ENCODE measurements around the gene PDZK1.
A peak's percentile ranks its signal among the peaks of the same experiment; 100 is the strongest.
"Not testable (repeated sequence)": the region's sequence is repeated elsewhere in the genome, so short reads cannot be mapped to it uniquely, and the experiment has no call there.

The PDZK1 gene

DNA sequence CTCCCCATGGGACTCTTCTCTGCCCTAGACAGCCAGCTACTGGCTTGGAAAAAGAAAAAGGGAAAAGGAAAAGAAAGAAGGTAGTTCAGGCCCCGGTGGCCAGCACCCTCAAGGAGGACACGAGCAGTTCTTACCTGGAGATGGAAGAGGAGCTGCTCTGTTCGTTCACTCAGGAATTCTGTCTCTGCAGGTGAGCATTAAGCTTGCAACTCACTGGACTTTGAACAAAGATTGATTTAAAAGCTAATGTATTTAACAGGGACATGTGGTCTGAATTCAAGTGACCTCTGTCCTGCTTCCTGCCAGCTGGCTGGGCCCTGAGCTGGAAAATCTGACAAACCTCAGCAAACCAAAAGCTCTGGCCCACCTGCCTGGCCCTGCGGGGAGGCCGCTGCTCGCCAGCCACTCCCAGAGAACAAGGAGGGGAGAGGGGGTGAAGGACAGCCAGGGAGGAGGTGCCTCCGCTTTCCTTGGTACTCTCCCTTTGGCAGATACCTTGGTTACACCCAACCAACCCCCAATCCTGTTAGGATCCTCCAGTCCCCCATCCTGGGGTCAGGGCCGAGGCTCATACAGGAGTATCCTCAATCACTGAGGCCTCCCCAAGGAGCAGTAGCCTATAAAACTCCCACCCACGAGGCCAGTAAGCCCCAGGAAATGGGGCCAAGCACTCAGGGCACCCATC, at the start of gene PDZK1:
Gene PDZK1 (minus strand): TSS at position 186 of the 685 bp plus-strand sequence. CDS start 19,347 bp downstream, outside the sequence.
- no peak for DNase-seq (ENCODE audit: low read depth)

DNA sequence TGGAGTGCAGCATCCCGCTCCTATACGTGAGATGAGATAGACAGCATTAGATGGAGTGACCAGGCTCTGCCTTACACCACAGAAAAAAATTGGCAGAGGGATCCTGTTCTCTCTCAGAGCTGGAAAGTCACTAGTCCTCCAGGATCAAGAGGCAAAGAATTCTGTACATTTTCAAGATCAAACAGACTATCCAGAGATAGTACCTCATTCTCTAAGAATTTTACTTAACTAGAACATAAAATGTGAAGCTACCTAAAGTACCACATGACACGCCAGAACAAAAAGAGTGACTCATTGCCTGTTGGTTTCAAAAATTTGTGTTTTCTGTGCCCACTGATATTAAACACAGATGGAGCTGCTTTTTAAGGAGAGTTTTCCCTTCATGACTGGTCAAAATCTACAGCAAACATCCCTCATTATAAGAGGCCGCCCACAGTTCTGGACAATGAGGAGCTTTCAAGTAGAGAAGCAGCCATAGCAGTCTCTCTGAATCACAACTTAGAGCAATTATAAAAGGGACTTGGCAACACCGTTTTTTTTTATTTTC, 44.4 kb upstream of the PDZK1 start:
- DNase-seq (ENCODE audit: low read depth), result peak; percentile 99

DNA sequence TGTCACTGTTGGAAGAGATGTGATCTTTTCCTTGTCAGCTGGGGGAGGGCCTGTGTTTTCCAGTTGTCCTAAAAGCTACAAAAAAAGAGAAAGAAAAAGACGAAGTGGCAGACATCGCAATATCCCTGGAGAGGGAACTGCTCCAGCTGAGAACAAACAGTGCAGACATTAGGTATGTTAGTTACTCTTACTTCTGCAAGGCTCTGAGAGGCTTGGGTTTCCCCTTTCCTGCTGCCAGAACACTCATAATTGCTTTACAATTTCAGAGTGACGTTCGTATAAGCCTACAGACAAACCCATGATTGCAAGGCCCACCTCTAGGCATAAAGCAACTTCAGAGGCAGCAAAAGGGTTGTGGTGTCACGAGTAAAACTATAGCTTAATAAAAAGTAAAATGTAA, 43.3 kb upstream of the PDZK1 start:
- DNase-seq (ENCODE audit: low read depth), result no peak

DNA sequence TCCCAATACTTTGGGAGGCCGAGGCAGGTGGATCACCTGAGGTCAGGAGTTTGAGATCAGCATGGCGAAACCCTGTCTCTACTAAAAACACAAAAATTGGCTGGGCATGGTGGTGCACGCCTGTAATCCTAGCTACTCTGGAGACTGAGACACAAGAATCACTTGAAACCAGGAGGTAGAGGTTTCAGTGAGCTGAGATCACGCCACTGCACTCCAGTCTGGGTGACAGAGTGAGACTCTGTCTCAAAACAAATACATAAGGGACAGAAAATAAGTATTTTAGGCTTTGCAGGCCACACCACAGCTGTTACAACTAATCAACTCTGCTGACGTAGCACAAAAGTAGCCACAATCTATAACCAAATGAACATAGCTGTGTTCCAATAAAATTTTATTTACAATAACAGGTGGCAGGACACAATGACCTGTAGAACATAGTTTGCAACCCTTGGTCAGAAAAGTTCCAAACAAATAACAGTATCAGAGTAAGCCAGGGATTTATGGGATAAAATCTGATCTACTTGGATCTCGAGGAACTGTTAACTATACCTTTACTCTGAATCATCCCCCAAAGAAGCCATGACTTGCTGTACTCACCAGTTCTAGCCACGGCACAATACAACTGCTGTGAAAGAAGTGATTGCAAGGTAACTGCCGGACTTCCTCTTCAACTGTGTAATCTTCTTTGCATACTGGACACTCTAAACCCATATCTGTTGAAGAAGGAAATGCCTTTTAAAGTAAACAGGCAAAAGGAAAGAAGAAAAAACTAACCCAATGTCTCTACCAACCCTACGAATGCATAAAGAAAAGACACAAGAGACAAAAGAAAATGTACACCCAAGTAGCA, 40.5 kb upstream of the PDZK1 start:
- DNase-seq (ENCODE audit: low read depth), result no peak

DNA sequence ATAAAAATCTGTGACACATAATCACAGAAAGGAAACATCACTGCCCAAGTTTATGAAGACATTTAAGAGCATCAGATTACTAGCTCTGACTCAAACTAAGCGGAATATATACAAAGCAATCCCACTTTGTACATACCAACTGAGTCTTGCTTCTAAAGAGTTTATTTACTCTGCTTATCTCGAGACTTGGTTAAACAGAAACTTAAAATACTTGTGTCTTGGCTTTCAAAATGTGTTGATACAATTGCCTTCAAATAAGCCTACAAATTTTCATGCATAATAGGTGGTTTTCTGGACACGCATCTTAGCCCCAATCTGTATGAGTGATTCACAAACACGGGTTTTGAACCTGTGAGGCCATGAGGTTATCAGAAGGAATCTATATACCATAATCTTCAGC, 33.1 kb upstream of the PDZK1 start:
- DNase-seq (ENCODE audit: low read depth), result peak; percentile 93

DNA sequence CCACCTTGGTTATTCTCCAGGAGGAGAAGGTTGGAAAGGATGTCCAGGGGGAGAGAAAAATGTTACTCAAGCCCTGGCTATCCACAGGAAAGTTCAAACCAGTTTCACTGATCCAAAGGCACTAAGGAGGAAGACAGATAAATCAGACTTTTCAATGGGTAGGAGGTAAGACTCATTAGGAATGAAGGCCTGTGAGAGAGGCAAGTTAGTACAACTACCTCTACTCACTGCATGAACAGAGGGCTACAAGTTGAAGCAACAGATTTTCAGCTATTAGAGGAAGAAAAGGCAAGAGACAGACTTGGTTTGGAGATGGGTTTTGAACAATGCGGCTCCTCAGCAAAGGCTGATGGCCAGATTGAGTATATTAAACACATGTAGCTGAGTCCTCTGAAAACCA, 29.0 kb upstream of the PDZK1 start:
- no peak for DNase-seq (ENCODE audit: low read depth)

DNA sequence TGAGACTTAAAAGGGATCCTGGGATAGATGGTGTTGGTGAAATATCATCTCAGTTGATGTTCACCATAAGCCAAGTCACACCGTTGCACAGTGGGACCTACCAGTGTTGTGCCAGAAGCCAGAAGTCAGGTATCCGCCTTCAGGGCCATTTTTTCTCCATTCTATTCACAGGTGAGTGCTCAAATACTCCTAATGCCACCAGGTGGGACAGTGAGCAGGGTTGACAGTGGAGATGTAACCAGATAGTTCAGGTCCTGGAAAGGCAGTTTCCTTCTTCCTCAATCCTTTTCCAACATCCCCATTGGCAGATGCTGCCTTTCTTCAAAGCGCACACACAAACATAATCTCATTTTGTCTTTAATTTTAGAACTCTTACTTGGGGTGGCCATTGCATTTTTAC, 23.7 kb upstream of the PDZK1 start:
- no peak for DNase-seq (ENCODE audit: low read depth)

DNA sequence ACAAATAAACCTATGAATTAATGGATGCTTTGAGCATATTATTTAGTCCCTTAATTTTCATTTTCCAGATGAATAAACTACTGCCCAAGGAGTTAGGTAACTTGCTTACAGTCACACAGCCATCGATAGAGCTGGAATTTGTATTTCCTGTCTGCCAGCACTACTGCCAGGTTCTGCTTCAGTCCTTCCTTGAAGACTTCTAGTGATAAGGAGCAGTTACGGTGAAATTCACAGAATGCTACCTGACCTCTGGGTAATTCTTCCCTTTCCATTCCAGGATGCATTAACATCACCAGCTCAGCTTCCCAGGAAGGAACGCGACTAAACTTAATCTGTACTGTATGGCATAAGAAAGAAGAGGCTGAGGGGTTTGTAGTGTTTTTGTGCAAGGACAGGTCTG, 23.3 kb upstream of the PDZK1 start:
- no peak for DNase-seq (ENCODE audit: low read depth)

DNA sequence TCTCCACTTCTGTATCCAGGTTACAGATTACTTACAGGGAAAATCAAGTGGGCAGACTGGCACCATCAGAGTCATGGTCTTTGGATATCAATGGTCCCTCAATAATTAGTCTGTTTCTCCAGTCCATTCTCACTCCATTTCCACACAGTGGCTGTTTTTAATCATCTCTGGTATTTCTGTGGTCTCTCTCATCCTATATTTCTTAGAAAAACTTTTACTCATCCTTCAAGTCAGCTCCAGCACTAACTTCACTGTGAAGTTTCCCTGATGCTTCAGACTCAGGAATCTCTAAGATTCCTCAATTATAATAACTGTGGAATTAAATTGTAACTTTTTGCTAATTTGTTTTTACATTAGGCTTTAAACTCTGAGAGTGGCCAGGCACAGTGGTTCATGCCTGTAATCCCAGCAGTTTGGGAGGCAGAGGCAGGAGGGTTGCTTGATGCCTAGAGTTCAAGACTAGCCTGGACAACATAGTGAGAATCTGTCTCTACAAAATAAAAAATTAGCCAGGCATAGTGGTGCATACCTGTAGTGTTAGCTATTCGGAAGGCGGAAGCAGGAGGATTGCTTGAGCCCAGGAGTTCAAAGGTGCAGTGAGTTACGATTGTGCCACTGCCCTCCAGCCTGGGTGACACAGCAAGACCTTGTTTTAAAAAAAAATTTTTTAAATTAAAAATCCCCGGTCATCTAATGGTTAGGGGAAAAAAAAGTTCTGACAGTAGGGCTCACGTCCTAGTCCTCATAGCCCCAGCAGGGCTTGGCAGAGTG, 22.7 kb upstream of the PDZK1 start:
- DNase-seq (ENCODE audit: low read depth), result peak; percentile 64

DNA sequence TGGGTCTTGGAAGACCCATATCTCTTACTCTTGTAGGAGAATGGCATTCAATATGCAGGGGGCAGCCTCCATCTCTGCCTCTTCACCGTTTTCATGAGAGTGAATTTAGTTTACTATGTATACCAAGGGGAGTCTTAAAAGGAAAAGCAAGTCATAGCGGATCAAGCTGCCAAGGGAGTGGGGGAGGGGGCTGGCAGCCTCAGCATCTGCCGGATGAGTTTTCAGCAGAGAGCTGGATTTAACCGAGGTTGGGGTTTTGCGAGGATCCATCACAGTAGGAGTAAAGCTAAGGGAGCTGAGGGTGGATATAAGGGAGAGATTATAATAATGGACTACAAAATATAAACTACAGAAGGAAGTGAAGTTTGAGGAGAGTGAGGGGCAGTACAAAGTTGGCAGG, 22.0 kb upstream of the PDZK1 start:
- DNase-seq (ENCODE audit: low read depth), result no peak

DNA sequence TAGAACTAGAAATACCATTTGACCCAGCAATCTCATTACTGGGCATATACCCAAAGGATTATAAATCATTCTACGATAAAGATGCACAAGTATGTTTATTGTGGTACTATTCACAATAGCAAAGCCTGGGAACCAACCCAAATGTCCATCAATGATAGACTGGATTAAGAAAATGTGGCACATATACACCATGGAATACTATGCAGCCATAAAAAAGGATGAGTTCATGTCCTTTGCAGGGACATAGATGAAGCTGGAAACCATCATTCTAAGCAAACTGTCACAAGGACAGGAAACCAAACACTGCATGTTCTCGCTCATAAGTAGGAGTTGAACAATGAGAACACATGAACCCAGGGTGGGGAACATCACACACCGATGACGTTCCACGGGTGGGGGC, 19.0 kb upstream of the PDZK1 start:
- DNase-seq (ENCODE audit: low read depth), result not testable (repeated sequence)

DNA sequence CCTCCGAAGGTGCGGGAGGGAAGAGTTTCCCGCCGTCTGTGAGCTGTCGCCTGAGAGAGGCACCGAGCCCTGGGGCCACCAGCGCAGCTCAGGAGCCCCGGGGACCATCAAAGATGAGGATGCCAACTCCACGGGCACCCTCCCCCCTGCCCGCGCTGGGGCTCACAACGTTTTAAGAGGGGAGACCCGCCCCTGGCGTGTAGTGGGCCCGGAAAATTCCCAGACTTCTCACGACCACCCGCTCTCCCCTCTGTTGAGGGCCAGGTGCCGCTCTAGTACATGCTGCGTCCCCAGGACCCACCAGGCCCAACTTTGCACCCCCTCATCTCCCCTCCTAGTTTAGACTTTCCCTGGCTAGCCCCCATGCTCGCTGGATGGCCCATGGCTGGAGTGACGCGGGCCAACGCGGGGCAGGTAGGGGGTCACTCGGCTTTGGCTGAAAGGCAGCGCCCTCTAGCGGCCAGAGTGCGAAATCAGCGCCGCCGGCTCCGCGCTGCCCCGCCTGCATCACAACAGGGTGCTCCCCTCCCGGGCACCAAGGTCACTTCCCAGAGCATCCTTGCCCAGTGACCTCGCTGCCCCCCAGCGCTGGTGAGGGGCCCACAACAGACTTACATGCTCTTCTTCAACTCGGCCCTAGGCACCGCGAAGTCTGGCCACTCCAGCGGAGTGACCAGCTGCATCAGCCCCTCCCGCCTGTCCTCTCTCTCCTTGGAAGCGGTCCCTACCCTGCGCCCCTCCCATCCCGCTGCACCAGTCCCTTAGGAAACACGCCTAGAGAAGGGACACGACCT, 13.9 kb upstream of the PDZK1 start:
- peak; percentile 70 for DNase-seq (ENCODE audit: low read depth)

DNA sequence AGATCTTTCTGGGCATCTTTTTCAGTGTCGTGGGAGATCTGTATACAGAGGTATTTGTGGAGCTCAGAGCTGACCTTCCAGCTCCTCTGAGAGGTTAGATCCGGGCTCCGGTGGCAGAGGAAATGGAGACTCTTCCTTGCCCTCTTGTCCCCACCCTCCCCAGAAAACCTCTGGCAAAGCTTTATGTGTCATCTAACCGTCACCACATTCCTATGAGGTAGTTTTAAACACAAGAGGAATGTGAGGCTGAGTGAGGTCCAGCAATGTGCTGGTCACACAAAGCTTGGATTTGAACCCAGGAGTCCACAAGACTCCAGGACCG, 13.3 kb upstream of the PDZK1 start:
- peak; percentile 93 for DNase-seq (ENCODE audit: low read depth)

DNA sequence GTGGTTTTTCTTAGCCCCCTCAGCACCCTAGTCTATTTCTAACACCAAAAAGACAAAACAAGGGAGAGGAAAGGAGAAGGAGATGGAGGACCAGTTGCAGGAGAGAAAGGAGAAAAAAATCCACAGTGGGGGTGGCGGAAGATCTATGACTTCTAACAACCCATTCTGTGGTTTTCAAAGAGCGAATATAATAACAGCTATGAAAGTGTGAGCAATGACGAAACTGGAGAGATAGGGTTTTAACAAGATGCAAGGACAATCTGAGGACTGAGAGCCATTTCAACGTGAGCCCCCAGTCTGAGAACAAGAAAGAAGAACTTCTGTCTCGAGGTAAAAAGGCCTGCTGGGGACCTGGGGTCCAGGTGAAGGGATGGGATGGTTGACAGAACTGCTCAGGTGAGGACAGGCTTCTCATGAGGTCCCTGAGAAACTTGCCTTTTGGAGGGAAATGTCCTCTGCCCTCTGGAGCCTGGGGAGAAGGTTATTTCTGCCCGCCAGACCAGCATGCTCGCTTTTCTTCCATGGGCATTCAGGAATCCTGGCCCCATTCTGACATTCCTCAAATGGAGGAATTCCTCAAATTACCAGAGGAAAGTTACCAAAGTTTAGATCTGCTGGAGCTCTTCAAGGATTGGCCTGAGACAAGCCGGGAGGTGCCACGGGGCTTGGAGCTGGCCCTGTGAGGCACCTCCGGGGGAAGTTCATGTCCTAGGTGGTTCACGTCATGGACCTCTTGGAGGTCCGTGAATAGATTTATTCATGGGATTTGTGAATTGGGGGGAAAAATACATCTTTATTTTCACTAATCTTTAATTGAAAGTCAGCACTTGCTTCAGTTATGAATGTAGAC, 12.3 kb upstream of the PDZK1 start, which contains the start of gene CD160:
Gene CD160 (plus strand): TSS at position 270 of the 850 bp plus-strand sequence. CDS start 8,829 bp downstream, outside the sequence.
- DNase-seq (ENCODE audit: low read depth), result no peak

DNA sequence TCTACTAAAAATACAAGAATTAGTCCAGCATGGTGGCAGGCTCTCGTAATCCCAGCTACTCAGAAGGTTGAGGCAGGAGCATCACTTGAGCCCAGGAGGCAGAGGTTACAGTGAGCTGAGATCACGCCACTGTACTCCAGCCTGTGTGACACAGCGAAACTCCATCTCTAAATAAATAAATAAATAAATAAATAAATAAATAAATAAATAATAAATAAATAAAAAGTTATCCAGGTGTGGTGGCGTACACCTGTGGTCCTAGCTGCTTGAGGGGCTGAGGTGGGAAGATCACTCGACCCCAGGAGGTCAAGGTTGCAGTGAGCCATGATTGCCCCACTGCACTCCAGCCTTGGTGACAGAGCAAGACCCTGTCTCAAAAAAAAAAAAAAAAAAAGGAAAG, 11.3 kb upstream of the PDZK1 start:
- not testable (repeated sequence) for DNase-seq (ENCODE audit: low read depth)

DNA sequence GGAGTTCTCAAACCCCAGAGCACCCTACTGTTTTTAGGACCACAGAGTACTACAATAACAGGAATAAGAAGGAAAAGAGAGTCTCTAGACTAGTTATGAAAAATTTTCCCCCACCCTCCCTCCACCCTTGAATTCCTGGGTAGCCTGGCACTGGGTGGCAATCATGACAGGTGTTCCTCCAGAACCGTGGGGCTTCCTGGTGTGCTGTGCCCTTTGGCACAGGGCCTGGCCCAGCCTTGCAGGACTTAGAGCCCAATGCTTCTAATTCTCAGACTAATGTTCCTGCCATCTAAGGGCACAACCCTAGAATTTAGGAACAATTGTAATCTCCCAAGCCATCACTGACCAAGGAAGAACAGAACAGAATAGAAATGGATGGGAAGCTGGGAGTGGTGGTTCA, 10.7 kb upstream of the PDZK1 start:
- no peak for DNase-seq (ENCODE audit: low read depth)

DNA sequence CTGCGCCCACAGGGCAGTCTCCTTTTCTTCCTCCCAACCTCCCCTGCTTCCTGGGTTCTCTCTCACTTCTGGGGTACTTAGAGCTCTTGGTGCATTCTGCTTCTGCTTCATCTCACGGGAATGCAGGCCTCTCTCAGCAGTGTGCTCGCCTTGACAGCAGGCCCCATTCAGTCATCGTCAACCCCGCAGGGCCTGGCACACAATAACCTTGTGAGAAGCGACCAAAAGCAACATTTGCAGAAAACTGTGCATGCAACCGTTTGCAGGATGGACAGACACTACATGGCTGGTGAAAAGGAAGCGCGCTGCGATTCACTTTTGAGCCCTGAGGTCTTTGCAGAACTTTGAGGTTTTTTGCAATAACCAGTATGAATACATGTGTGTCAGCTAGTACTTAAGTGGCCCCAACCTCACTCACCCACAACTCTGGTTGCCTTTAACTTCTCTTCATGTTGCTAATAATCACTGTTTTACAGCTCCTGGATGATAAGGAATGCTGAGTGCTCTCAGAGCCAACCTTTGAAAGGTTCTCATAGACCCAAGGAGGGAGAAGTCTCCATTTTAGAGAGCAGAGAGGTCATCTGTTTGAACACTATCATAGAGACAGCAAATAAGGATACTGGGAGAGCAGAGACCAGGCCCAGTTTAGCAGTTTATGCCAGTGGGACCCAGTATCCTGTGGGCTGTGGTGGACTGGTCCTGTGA, 9.6 kb upstream of the PDZK1 start:
- peak; percentile 62 for DNase-seq (ENCODE audit: low read depth)

DNA sequence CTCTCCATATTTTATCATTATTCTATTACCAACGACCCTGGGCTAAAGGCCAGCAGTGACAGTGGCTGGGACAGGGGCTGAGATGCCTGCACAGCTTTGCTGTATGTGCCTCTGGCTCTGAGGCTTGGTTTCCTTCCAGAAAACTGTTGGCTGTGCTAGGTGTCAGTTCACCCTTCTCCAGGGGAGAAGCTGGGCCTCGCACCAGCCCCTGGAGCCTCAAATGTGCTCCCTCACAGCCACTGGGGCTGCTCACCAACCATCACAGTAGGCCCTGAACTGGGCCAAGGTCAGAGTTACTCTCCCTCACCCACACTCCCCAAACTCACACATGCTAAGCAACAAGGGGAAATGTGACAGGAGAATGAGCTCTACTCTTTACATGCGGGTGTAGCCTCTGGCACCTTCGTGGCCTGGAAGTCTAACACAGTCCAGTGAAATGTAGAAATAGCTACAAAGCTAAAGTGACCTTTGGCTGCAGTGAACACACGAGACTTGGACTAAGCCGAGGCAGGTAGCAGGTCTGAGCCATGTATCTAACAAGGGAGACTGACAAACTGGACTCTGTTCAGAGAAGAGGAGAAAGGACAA, 7.5 kb upstream of the PDZK1 start:
- DNase-seq (ENCODE audit: low read depth), result no peak

DNA sequence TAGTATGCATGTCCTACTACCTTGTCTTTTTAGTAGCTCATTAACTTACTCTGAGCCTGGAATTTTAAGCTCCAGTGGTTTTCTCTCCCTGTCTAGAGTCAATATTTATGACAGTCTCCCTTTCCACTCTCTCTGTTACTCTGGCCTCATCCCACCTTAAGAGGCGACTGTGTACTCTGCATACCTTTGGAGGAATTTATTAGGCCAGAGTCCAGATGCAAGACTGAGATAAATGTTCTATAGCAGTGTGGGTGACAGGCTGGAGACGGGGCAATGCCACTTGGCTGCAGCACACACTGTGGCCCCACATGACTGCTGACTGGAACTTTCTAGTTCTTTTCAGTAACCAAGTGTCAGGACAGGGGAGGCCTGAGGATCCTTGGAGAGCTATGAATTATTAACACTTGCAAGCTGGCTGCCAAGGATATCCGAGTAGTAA, 4.1 kb upstream of the PDZK1 start:
- DNase-seq (ENCODE audit: low read depth), result no peak

Data from EH (cell line).